RWPE2 (cell line): Measurements from ENCODE around the gene GUCY1B1.
A peak's percentile ranks its signal among the peaks of the same experiment; 100 is the strongest.

ENCODE experiments used
- ATAC-seq: fragments of 200-7000 bp; cut with Tn5 transposase; 3 replicates; pipeline ENCODE4 v1.9.1; 2021; ENCODE audit warnings: low read depth
- DNase-seq: peaks from one replicate; pipeline ENCODE4 v3.0.0-alpha.2; 2020; ENCODE audit warnings: low spot score
- H3K27ac ChIP-seq: fragments of 450-650 bp; 2 replicates; pipeline ENCODE4 v1.5.1; 2017; ENCODE audit warnings: mild to moderate bottlenecking; ENCODE audit not compliant: poor library complexity, severe bottlenecking
- H3K27me3 ChIP-seq: fragments of 250-450 bp; sonication (Bioruptor Pico); 2 replicates; pipeline ENCODE4 v1.5.1; 2021; ENCODE audit warnings: mild to moderate bottlenecking, moderate library complexity; ENCODE audit not compliant: insufficient read depth, poor library complexity, severe bottlenecking
- H3K36me3 ChIP-seq: fragments of 250-450 bp; sonication (Bioruptor Pico); 2 replicates; pipeline ENCODE4 v1.5.1; 2020; ENCODE audit warnings: low read depth, mild to moderate bottlenecking, moderate library complexity
- H3K4me1 ChIP-seq: fragments of 250-450 bp; sonication (Bioruptor Pico); 2 replicates; pipeline ENCODE4 v1.5.1; 2021; ENCODE audit warnings: mild to moderate bottlenecking, moderate library complexity; ENCODE audit not compliant: insufficient read depth, poor library complexity, severe bottlenecking
- H3K4me3 ChIP-seq: fragments of 250-450 bp; sonication (Bioruptor Pico); 2 replicates; pipeline ENCODE4 v1.5.1; 2021; ENCODE audit warnings: mild to moderate bottlenecking, moderate library complexity; ENCODE audit not compliant: severe bottlenecking
- H3K9me3 ChIP-seq: fragments of 250-450 bp; sonication (Bioruptor Pico); 2 replicates; pipeline ENCODE4 v1.5.1; 2021; ENCODE audit warnings: mild to moderate bottlenecking, moderate library complexity; ENCODE audit not compliant: severe bottlenecking
- CTCF ChIP-seq: fragments of 450-650 bp; IDR thresholded peaks from one replicate; pipeline ENCODE4 v1.5.1; 2017; ENCODE audit warnings: mild to moderate bottlenecking, moderate library complexity; ENCODE audit not compliant: poor library complexity, severe bottlenecking

The GUCY1B1 gene

GRCh38 chr4:155780775-155781174 is 22.0 kb downstream of the GUCY1B1 start:
- Histone ChIP-seq H3K4me3 (no peak overlapping the region), H3K27me3 (no peaks in the 10 kb centered on the region), H3K36me3 (no peaks in the 10 kb centered on the region), H3K4me1 (no peaks in the 10 kb centered on the region), H3K27ac (no peak overlapping the region), H3K9me3 (no peaks in the 10 kb centered on the region)
- ATAC-seq (peak; percentile 46; the same call in 1 of the 3 replicates), DNase-seq (no peak)
- TF ChIP-seq CTCF = no peak

GRCh38 chr4:155781249-155781831 is 22.5 kb downstream of the GUCY1B1 start:
- no peak for TF ChIP-seq CTCF
- H3K27me3 ChIP-seq = no peaks in the 10 kb centered on the region
- no peak for ATAC-seq
- H3K9me3 ChIP-seq = no peaks in the 10 kb centered on the region
- H3K4me3 ChIP-seq = no peak overlapping the region
- no peak overlapping the region for H3K27ac ChIP-seq
- no peaks in the 10 kb centered on the region for H3K36me3 ChIP-seq
- H3K4me1 ChIP-seq = no peaks in the 10 kb centered on the region
- DNase-seq = no peak

GRCh38 chr4:155784637-155785036 is 25.8 kb downstream of the GUCY1B1 start:
- Histone ChIP-seq H3K4me3 (no peak overlapping the region), H3K27ac (no peak overlapping the region), H3K36me3 (no peaks in the 10 kb centered on the region), H3K9me3 (no peaks in the 10 kb centered on the region), H3K27me3 (no peaks in the 10 kb centered on the region), H3K4me1 (no peaks in the 10 kb centered on the region)
- no peak for DNase-seq
- no peak for TF ChIP-seq CTCF
- no peak for ATAC-seq

GRCh38 chr4:155785828-155786227 is 27.0 kb downstream of the GUCY1B1 start:
- no peak for DNase-seq
- Histone ChIP-seq H3K4me3 (no peak overlapping the region), H3K4me1 (no peaks in the 10 kb centered on the region), H3K27ac (no peak overlapping the region), H3K9me3 (no peaks in the 10 kb centered on the region), H3K27me3 (no peaks in the 10 kb centered on the region), H3K36me3 (no peaks in the 10 kb centered on the region)
- ATAC-seq = no peak
- no peak for TF ChIP-seq CTCF

GRCh38 chr4:155787113-155787710 is 28.4 kb downstream of the GUCY1B1 start:
- ATAC-seq = peak; percentile 78; the same call in 2 of the 3 replicates
- TF ChIP-seq CTCF = peak; percentile 84
- no peak for DNase-seq
- H3K27me3 ChIP-seq = no peaks in the 10 kb centered on the region
- no peak overlapping the region for H3K4me3 ChIP-seq
- H3K4me1 ChIP-seq = no peaks in the 10 kb centered on the region
- H3K27ac ChIP-seq = no peak overlapping the region
- H3K9me3 ChIP-seq = no peaks in the 10 kb centered on the region
- H3K36me3 ChIP-seq = no peaks in the 10 kb centered on the region
